Esophagus squamous epithelium (tissue), 4 donors: ENCODE data around the gene TEX44.

ENCODE experiments used
- POLR2A ChIP-seq, 4 donors: fragments of 450-650 bp; IDR thresholded peaks; one replicate each; pipeline ENCODE4 v1.6.1; 2017; ENCODE audit warnings: antibody characterized with exemption in 4 of 4, mild to moderate bottlenecking in 4 of 4, moderate library complexity in 3 of 4
- TF ChIP-seq, protein P1 (sequence below), 6 experiments: fragments of 450-650 bp in 4 of 6; fragments of 200-600 bp in 2 of 6; sonication (generic) in 2 of 6; IDR thresholded peaks; one replicate each; pipeline ENCODE4 v1.5.1; 2016 to 2019; ENCODE audit warnings: antibody characterized with exemption in 6 of 6, mild to moderate bottlenecking in 4 of 6, moderate library complexity in 4 of 6

DNA sequence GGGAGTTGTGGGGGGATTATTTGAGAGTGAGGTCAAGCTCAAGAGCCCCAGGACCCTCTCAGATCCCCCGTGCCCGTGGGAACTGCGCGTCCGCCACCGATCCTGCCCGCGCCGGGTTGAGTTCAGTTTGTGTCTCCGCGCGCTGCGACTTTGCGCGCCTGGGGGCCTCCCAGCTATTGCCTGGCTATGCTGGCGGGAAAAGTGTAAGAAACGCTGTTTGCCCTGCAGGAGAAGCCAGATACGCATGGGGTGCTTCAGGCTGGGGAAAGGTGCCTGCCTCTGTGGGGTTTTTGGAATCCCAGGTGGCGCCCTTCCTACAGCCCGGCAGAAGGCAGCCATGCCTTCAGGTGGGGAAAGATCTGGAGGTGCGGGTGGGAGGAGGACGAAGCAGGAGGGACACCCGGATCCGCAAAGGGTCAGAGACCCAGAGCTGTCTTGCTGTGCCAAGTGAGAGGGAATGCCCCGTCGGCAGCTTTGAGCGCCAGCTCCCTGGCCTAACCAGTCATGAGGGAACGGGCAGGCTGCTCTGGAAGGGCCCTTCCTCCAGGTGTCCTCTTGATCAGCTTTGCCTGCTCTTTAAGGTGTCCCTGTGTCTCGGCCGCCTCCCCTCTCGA, 22.5 kb downstream of the TEX44 start:
- TF ChIP-seq POLR2A (IDR thresholded peaks at IDR 0.05): no peak
- TF ChIP-seq, protein P1, sequence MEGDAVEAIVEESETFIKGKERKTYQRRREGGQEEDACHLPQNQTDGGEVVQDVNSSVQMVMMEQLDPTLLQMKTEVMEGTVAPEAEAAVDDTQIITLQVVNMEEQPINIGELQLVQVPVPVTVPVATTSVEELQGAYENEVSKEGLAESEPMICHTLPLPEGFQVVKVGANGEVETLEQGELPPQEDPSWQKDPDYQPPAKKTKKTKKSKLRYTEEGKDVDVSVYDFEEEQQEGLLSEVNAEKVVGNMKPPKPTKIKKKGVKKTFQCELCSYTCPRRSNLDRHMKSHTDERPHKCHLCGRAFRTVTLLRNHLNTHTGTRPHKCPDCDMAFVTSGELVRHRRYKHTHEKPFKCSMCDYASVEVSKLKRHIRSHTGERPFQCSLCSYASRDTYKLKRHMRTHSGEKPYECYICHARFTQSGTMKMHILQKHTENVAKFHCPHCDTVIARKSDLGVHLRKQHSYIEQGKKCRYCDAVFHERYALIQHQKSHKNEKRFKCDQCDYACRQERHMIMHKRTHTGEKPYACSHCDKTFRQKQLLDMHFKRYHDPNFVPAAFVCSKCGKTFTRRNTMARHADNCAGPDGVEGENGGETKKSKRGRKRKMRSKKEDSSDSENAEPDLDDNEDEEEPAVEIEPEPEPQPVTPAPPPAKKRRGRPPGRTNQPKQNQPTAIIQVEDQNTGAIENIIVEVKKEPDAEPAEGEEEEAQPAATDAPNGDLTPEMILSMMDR (IDR thresholded peaks at IDR 0.05): no peak
